ENCODE data around the gene COL26A1.

COL26A1 gene

GRCh38 chr7:101534873-101535272 is 172.2 kb downstream of the COL26A1 start:
- DNase-seq (ENCODE audit: low read depth): no peak

GRCh38 chr7:101535351-101535751 is 172.7 kb downstream of the COL26A1 start:
- no peak for DNase-seq (ENCODE audit: low read depth)

GRCh38 chr7:101536232-101536631 is 173.6 kb downstream of the COL26A1 start:
- no peak for DNase-seq (ENCODE audit: low read depth)

DNA sequence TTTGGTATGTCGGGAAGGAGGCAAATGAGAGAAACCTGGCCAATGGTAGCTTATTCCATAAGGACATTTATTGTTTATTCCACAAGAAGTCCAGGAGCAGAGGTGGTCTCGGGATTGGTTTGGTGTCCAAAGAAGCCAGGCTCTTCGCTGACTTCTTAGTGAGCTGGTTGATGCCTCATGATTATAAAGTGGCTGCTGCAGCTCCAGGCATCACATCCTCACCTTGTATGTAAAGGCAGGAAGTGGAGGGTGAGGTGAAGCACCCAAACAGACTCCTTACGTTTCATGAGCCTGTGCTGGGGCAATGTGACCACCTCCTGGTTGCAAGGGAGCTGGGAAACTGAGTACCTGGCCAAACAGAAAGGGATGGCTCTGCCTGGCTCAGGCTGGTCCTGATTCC is 174.0 kb downstream of the COL26A1 start:
- DNase-seq (ENCODE audit: low read depth): no peak

DNA sequence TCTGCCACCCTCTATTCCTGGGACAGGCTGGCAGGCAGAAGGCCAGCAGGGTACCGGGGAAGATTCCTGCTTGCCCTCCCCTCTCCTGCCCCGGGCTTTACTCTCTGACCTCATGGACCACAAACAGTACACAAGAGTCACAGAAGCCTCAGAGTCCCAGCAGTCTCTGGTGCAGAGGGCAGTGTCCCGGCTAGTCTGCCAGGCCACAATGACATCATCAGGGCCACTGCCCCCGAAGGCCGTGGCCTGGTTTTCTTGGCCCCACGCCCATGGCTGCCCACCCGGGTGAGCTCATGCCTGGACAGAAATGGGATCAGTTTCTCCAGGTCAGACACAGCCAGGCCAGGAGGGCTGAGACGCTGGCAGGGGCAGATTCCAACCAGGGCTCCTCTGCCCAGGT is 174.5 kb downstream of the COL26A1 start:
- DNase-seq (ENCODE audit: low read depth): no peak

- DNase-seq (ENCODE audit: low read depth): no peak
Measured at GRCh38 chr7:101537935-101538595, 175.4 kb downstream of the COL26A1 start.

GRCh38 chr7:101538596-101539459 is 176.2 kb downstream of the COL26A1 start:
- DNase-seq (ENCODE audit: low read depth): no peak

DNA sequence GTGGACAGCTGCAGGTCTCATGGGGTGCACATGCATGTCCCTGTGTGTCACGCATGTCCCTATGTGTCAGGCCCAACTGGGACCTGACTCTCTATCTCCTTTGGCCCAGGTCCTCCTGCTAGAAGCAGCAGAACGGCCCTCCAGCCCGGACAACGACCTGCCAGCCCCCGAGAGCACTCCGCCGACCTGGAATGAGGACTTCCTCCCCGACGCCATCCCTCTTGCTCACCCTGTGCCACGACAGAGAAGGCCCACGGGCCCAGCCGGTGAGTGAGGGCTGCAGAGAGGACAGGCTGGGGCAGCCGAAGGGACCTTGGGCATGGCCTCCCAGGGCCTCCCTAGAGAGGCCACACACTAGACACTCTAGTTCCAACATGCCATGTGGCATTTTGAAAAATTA is 177.1 kb downstream of the COL26A1 start:
- no peak for DNase-seq (ENCODE audit: low read depth)

- no peak for DNase-seq (ENCODE audit: low read depth)
Measured at GRCh38 chr7:101542527-101543241, 180.0 kb downstream of the COL26A1 start.

DNA sequence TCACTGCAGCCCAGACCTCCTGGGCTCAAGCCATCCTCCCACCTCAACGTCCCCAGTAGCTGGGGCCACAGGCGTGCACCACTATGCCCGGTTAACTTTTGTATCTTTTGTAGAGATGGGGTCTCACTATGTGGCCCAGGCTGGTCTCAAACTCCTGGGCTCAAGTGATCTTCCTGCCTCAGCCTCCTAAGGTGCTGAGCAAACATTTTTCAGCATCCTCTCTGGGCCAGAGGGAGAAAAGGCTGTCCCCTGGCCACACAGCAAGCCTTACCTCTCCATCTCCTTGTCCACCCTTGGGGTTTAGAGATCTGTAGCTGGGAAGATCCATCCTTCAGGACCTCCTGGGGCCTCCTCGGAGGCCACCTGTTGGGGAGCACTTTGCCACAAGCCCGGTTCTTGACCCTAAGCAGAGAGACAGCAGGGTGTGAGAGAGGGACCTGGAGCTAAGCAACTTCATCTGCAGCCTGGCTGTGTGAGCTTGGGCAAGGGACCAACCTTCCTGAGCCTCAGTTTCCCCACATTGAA is 180.6 kb downstream of the COL26A1 start:
- no peak for DNase-seq (ENCODE audit: low read depth)

- DNase-seq (ENCODE audit: low read depth): no peak
Measured at GRCh38 chr7:101543846-101544245, 181.2 kb downstream of the COL26A1 start.

- DNase-seq (ENCODE audit: low read depth): no peak
Measured at GRCh38 chr7:101545441-101546190, 182.9 kb downstream of the COL26A1 start.

DNA sequence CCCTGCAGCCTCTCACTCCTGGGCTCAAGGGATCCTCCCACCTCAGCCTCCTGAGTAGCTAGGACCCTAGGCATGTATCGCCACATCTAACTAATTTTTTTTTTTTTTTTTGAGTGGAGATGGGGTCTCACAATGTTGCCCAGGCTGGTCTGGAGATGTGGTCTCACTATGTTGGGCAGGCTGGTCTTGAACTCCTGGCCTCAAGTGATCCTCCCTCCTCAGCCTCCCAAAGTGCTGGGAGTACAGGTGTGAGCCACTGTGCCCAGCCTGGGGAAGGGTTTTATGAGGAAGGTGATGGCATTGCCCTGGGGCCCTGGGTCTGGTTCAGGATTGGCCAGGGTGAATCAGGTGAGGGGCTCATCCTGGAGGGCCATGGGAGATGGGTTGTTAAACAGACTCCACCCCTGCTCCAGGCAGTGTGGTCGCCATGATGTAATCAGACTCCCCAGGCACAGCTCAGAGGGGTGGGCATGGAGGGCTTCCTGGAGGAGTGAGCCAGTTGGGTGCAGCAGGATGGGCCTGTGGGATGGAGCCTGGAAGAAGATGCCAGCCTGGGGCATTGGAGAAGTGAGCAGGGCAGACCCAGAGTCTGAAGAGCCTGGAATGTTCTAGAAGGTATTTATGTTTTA is 183.7 kb downstream of the COL26A1 start:
- no peak for DNase-seq (ENCODE audit: low read depth)

DNA sequence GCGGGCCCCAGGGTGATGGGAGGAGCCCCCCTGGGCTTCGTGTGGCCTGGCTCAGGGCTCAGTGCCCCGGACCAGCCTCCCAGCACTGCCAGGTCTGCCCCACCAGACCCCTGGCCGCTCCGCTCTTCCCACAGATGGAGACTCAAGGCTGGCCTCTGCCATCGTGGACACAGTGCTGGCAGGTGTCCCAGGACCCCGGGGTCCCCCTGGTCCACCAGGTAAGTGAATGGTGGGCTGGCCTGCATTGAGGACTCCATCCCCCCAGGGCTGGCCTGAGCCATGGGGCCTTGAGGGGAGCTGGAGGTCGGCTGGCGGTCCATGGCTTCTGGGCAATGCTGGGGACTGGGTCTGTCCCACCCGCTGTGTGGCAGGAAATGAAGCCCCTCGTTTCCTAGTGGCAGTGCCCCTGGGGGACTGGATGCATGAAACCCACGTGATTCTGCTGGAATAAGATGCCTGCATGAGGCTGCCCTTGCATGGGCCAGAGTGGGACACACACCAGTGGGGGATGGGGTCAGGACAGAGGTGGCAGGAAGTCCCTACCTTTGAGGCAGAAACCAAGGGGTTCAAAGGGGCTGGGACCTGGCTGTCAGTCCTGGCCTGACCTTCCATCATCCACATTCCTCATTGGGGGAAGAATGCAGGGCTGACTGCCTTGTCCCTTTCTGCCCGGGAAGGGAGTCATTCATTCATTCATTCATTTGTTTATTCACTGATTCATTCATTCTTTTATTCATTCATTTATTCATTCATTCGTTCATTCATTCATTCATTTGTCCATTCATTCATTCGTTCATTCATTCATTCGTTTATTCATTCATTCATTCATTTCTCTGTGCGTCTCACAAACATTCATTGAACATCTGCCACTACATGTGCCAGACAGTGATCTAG is 184.6 kb downstream of the COL26A1 start:
- DNase-seq (ENCODE audit: low read depth): no peak

GRCh38 chr7:101547916-101548661 is 185.4 kb downstream of the COL26A1 start:
- no peak for DNase-seq (ENCODE audit: low read depth)

DNA sequence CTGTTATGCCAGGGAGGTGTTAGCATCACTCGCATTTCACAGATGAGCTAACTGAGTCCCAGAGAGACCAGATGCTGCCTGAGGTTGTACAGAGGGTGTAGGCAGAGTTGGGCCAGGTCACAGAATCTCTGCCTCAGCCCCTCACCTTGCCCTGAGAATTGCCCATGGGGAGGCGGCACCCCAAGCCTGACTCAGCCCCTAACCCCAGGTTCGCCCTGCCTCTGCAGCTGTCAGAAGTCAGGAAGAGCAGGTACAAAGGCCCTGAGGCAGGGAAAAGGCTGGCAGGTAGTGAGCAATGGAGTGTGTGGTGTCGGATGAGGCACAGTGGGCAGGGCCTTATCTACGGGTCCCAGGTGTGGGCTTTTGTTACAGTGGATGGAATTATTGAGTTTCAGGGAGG is 187.1 kb downstream of the COL26A1 start:
- no peak for DNase-seq (ENCODE audit: low read depth)

DNA sequence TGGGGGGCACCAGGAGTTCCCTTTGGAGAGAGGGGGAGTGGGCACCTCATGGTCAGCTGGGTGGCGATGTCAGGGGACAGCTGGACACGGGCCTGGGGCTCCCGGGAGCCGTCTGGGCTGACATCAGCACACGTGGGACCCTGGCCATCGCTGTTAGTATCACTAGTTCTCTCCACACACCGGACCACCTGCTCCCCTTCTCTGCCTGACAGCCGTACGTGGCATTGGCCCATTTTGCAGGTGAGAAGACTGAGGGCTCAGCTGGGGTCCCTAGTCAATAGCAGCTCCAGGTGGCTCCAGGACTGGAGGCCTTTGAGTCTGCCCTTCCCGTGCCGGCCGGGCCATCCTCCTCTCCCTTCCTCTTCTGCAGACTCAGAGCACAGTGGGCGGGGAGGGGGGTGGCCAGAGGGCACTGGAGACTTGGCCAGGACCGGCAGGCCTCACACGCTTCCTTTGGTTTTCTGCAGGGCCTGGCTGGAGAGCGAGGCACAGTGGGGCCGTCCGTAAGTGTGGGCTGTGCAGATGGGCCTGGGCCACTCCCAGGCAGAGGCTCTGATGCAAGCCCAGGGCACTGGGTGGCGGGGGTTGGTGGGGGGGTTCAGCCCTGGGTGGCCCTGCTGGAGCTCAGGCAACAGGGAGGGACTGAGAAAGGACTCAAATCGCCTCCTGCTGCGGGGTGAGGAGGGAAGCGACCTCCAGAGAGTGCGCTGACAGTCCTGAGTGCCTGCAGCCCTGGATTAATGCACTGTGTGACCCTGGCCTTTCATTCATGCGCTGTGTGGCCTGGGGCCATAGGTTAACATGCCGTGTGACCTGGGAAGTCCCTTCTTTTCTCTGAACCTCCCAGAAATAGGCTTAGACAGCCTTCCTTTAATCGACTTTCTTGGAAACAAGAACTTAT is 188.2 kb downstream of the COL26A1 start:
- DNase-seq (ENCODE audit: low read depth): no peak

- DNase-seq (ENCODE audit: low read depth): no peak
Measured at GRCh38 chr7:101553018-101553770, 190.5 kb downstream of the COL26A1 start.
